Keratinocyte (primary cell): ENCODE measurements around the gene INSYN2A. TPM values are rescaled to one million over a fixed set of nuclear protein-coding genes. Genes with fewer than 3 reads are reported as not detected.

ENCODE experiments used
- DNase-seq: peaks from one replicate; pipeline ENCODE4 v3.0.0-alpha.2; 2011; ENCODE audit warnings: low read depth, missing footprints, low spot score
- FAIRE-seq: peaks from 2 replicates; lab custom pipeline; 2011; peaks lifted over from hg19 to GRCh38; lab: Jason Lieb, UNC
- H2AFZ ChIP-seq: 2 replicates; pipeline ENCODE4 v1.6.0; 2012; ENCODE audit warnings: low read length, control low read depth, inconsistent platforms; ENCODE audit not compliant: control insufficient read depth
- H3K27ac ChIP-seq: 2 replicates; pipeline ENCODE4 v1.5.1; 2011; ENCODE audit warnings: low read length; ENCODE audit not compliant: control insufficient read depth, insufficient read depth
- H3K27me3 ChIP-seq: 3 replicates; pipeline ENCODE4 v1.6.0; 2011; ENCODE audit warnings: low read length; ENCODE audit not compliant: control insufficient read depth, insufficient read depth; ENCODE audit errors: extremely low read depth
- H3K36me3 ChIP-seq, 2 experiments: 2 replicates in 1 of 2; 3 replicates in 1 of 2; pipeline ENCODE4 v1.5.1; 2011; ENCODE audit warnings: low read length in 2 of 2, mild to moderate bottlenecking in 1 of 2; ENCODE audit not compliant: control insufficient read depth in 2 of 2, insufficient read depth in 2 of 2; ENCODE audit errors: extremely low read depth in 1 of 2
- H3K4me1 ChIP-seq: 3 replicates; pipeline ENCODE4 v1.5.1; 2011; ENCODE audit warnings: low read length; ENCODE audit not compliant: control insufficient read depth, insufficient read depth; ENCODE audit errors: extremely low read depth
- H3K4me2 ChIP-seq: 3 replicates; pipeline ENCODE4 v1.6.0; 2011; ENCODE audit warnings: low read depth, low read length; ENCODE audit not compliant: control insufficient read depth, insufficient read depth; ENCODE audit errors: extremely low read depth
- H3K4me3 ChIP-seq, 3 experiments: fragments of 200-600 bp in 1 of 3; sonication (generic) in 1 of 3; 2 replicates in 2 of 3; 3 replicates in 1 of 3; pipeline ENCODE4 v1.5.1; 2011 to 2016; ENCODE audit warnings: low read length in 3 of 3, mild to moderate bottlenecking in 3 of 3, control low read depth in 2 of 3, inconsistent platforms in 1 of 3, low read depth in 1 of 3, mixed read lengths in 1 of 3, mixed run types in 1 of 3, moderate library complexity in 1 of 3; ENCODE audit not compliant: control insufficient read depth in 2 of 3, insufficient read depth in 2 of 3; ENCODE audit errors: extremely low read depth in 1 of 3
- H3K79me2 ChIP-seq: 2 replicates; pipeline ENCODE4 v1.6.0; 2012; ENCODE audit warnings: low read length; ENCODE audit not compliant: control insufficient read depth, insufficient read depth
- H3K9ac ChIP-seq: 3 replicates; pipeline ENCODE4 v1.6.0; 2011; ENCODE audit warnings: low read length; ENCODE audit not compliant: control insufficient read depth, insufficient read depth; ENCODE audit errors: extremely low read depth
- H3K9me1 ChIP-seq: 3 replicates; pipeline ENCODE4 v1.6.0; 2011; ENCODE audit warnings: low read length; ENCODE audit not compliant: control insufficient read depth, insufficient read depth; ENCODE audit errors: extremely low read depth
- H3K9me3 ChIP-seq: 2 replicates; pipeline ENCODE4 v1.5.1; 2012; ENCODE audit warnings: low read depth, low read length; ENCODE audit not compliant: control insufficient read depth
- H4K20me1 ChIP-seq: 3 replicates; pipeline ENCODE4 v1.6.0; 2011; ENCODE audit warnings: low read length; ENCODE audit not compliant: control insufficient read depth, insufficient read depth; ENCODE audit errors: extremely low read depth
- CTCF ChIP-seq, 3 experiments: IDR thresholded peaks in 1 of 3; conservative IDR thresholded peaks in 1 of 3; optimal IDR thresholded peaks in 1 of 3; 2 replicates in 2 of 3; 3 replicates in 1 of 3; pipeline versions ENCODE3 to v1.5.1; 2011; ENCODE audit warnings: low read length in 3 of 3, mild to moderate bottlenecking in 3 of 3, moderate library complexity in 2 of 3, control low read depth in 1 of 3, inconsistent platforms in 1 of 3; ENCODE audit not compliant: insufficient read depth in 2 of 3; ENCODE audit errors: extremely low read depth in 1 of 3
- EZH2 ChIP-seq: IDR thresholded peaks from one replicate; pipeline ENCODE4 v1.6.1; 2012; ENCODE audit warnings: inconsistent platforms, mild to moderate bottlenecking, low read length, moderate library complexity
- dilution Hi-C: fragments of 300-500 bp; cut with MboI; formaldehyde crosslinking; loops from one replicate; pipeline ENCODE4 v1.7.0; 2020; ENCODE audit warnings: low sequenced_read_pairs; ENCODE audit not compliant: extremely low pct_ligation_motif_present
- polyA plus RNA-seq, 5 experiments: library from polyadenylated mRNA; depleted of rRNA in 3 of 5; stranded (reverse) in 3 of 5; stranded (forward) in 1 of 5; unstranded in 1 of 5; fragments of >200 nt; gene quantifications; 1 replicate in 1 of 5; 2 replicates in 3 of 5; 3 replicates in 1 of 5; pipeline versions ENCODE4 v1.2.1 to v1.2.3, GENCODE V29; 2011 to 2012; ENCODE audit warnings: missing spikeins in 2 of 5, low read depth in 1 of 5, low replicate concordance in 1 of 5

Gene INSYN2A
- polyA plus RNA-seq, 1 donor (not counting 4 experiments of a cell fraction or from before 2014, with no cell fraction given), result not detected

GRCh38 chr10:127186813-127187212 lies 9.6 kb downstream of the INSYN2A start:
- Histone ChIP-seq H3K4me1 (no peaks in the 10 kb centered on the region), H3K27me3 (no peaks in the 10 kb centered on the region), H3K36me3 (peaks cover 0 to 1% of the 10 kb centered on the region in 2 experiments), H3K79me2 (no peaks in the 10 kb centered on the region), H3K9ac (no peak overlapping the region), H3K9me3 (no peaks in the 10 kb centered on the region), H3K4me3 (no peak overlapping the region), H4K20me1 (no peaks in the 10 kb centered on the region), H3K27ac (no peak overlapping the region), H3K4me2 (no peak overlapping the region), H2AFZ (no peak overlapping the region), H3K9me1 (no peaks in the 10 kb centered on the region)
- DNase-seq (no peak), FAIRE-seq (no peak)
- dilution Hi-C loops, result no loop called here
- TF ChIP-seq EZH2 (no peak), CTCF (optimal IDR thresholded peaks at IDR 0.05 in 1 of 3, IDR thresholded peaks at IDR 0.05 in 1 of 3, conservative IDR thresholded peaks at IDR 0.05 in 1 of 3; ENCODE audit: extremely low read depth in 1 of 3, insufficient read depth in 2 of 3, low read length in 3 of 3) (no peak)

- Histone ChIP-seq H3K4me1 (no peaks in the 10 kb centered on the region), H3K9me1 (no peaks in the 10 kb centered on the region), H2AFZ (no peak overlapping the region), H3K4me2 (no peak overlapping the region), H3K27ac (no peak overlapping the region), H4K20me1 (no peaks in the 10 kb centered on the region), H3K4me3 (no peak overlapping the region), H3K9me3 (no peaks in the 10 kb centered on the region), H3K27me3 (no peaks in the 10 kb centered on the region), H3K79me2 (no peaks in the 10 kb centered on the region), H3K9ac (no peak overlapping the region), H3K36me3 (no peaks in the 10 kb centered on the region)
- DNase-seq, result no peak
- no peak for FAIRE-seq
- TF ChIP-seq EZH2 (no peak), CTCF (optimal IDR thresholded peaks at IDR 0.05 in 1 of 3, IDR thresholded peaks at IDR 0.05 in 1 of 3, conservative IDR thresholded peaks at IDR 0.05 in 1 of 3; ENCODE audit: extremely low read depth in 1 of 3, insufficient read depth in 2 of 3, low read length in 3 of 3) (no peak)
- dilution Hi-C loops, result no loop called here
These were observed 11.8 kb downstream of the INSYN2A start for GRCh38 chr10:127184582-127184981.
